Daoy (cell line): Measurements from ENCODE around the gene KNG1. TPM values are rescaled to one million over a fixed set of nuclear protein-coding genes. Genes with fewer than 3 reads are reported as not detected.
A peak's percentile ranks its signal among the peaks of the same experiment; 100 is the strongest.
"Not testable (repeated sequence)": the region's sequence is repeated elsewhere in the genome, so short reads cannot be mapped to it uniquely, and the experiment has no call there.

Experiments used
- DNase-seq: peaks from one replicate; pipeline ENCODE4 v3.0.0-alpha.2; 2015; ENCODE audit warnings: low read depth
- total RNA-seq: library from RNA; depleted of rRNA; stranded (reverse); fragments of >200 nt; shearing (Covaris generic); gene quantifications from 2 replicates; pipeline ENCODE4 v1.2.3, GENCODE V29; 2014; rRNA removed

Gene KNG1
- total RNA-seq, result not detected in 2 replicates

DNA sequence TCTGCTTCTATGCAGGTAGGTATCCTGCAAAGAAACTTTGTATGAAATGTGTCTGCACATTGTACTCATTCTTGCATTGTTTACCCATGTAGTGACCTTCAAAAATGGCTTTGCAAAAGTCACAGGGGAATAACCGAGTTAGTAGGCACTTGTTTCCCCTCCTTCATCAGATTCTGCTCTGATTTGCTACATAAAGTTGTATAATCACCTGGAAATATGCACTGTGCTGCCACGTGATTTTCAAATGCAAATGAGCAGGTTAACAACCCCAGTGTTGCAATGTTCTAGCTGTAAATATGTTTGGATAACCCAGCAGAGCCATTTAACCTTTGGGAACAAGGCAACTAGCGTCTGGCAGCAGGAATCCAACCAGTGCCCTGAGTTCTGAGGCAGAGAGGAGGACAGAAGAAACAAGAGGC is at the start of gene KNG1:
Gene KNG1, plus strand, starts transcription at position 321 of the 419 bp plus-strand sequence. CDS start 184 bp downstream, outside the sequence.
- DNase-seq, result no peak

GRCh38 chr3:186668426-186668825 is 48.7 kb upstream of the KNG1 start:
- no peak for DNase-seq

GRCh38 chr3:186669378-186670084 is 47.6 kb upstream of the KNG1 start:
- no peak for DNase-seq

GRCh38 chr3:186670155-186670554 is 47.0 kb upstream of the KNG1 start:
- DNase-seq, result no peak

GRCh38 chr3:186671051-186671450 is 46.1 kb upstream of the KNG1 start:
- no peak for DNase-seq

DNA sequence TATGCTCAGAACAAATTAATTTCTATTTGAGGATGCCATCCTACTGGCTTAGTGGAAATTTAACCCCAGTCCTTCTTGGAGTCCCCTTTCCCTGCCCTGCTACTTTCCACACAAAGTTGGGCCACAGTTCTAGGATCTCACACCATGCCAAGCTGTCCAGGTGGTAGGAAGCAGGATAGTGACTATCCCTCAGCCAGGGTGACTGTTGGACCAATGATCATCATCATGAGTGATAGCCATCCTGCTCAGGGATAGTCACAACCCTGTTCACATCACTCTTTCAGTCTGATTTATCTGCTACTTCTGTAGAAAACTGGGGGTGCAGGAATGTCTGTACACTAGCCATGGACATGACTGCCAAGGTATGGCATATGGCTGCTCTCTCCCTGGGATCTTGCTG is 38.6 kb upstream of the KNG1 start:
- DNase-seq, result no peak

DNA sequence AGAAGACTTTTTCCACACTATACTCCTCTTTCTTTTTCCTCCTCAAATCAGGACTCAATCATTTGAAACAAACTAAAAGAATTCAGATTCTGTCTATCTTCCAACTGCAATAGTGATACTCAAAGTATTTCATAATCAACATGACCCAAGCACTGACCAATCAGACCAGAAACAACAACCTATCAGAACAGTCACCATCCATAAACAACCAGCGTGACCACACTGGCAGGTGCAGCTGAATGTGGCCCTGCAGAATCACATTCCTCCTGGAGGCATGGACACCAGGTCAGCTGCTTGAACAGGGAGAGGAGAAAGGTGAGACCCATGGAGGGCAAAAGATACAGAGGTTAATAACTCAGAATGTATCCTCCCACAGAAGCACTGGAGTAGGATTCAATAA is 38.0 kb upstream of the KNG1 start:
- DNase-seq, result no peak

DNA sequence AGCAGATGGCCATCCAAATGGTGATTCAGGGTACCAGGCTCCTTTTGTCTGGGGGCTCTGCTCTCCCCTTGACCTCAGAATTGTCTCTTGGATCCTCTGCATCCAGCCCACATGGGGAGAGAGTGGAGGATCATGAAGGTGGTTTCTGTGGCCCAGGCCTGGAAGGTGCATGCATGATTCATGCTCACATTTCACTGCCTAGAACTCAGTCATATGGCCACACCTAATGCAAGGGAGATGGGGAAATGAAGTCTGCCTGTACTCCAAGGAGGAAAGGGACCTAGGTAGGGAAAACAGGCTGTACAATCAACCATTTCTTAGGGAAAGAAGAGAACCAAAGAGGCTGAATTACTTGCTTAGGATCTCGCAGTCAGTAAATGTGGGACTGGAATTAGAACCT is 36.3 kb upstream of the KNG1 start:
- DNase-seq, result no peak

DNA sequence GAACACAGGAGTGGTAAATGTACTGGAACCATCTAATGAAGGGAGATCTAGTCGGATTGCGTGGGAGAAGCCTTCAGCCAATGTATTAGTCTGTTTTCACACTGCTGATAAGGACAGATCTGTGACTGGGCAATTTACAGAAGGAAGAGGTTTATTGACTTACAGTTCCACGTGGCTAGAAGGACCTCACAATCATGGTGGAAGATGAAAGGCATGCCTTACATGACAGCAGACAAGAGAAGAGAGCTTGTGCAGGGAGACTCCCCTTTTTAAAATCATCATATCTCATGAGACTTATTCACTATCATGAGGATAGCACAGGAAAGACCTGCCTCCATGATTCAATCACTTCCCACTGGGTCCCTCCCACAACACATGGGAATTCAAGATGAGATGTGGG is 34.3 kb upstream of the KNG1 start:
- no peak for DNase-seq

- DNase-seq, result no peak
Observed at GRCh38 chr3:186683979-186684378, 33.2 kb upstream of the KNG1 start.

- DNase-seq, result not testable (repeated sequence)
Observed at GRCh38 chr3:186686475-186686874, 30.7 kb upstream of the KNG1 start.

- no peak for DNase-seq
Observed at GRCh38 chr3:186687120-186687651, 30.0 kb upstream of the KNG1 start.

DNA sequence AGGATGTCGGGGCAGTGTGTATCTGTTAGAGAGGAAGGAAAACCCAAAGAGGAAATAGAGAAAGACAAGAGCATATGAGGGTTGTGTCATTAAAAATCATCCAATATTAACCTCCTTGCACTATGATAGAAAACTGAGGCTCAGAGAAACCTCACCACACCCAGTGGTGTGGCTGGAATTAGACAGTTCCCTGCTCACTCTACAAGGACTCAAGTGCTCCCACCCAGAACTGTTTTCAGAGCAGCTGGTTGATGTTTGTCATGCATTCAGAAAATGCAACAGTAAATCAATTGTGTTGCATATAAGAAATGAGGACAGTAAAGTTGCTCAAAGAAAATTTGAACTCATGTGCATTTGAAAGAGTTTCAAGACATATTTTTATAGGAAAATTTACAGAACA is 26.9 kb upstream of the KNG1 start:
- DNase-seq, result not testable (repeated sequence)

GRCh38 chr3:186691676-186692075 is 25.5 kb upstream of the KNG1 start:
- no peak for DNase-seq

- DNase-seq, result no peak
Observed at GRCh38 chr3:186693843-186694242, 23.3 kb upstream of the KNG1 start.

- no peak for DNase-seq
Observed at GRCh38 chr3:186694288-186695032, 22.7 kb upstream of the KNG1 start.

DNA sequence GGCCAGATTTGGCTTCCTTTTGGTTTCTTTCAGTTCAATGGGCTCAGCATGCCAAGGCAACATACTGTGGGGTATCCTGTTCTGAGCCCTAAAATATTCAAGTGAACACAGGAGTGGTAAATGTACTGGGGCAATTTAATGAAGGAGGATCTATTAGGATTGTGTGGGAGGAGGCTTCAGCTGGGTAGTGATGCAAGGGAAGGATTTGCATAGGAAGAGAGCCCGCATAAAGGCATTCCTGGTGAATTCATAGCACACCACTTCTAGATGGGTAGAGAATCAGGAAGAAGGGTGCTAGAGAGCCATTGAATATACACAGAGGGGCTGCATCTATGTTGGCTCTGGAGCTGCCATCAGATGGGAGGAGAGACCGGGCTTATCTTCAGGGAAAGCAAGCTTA is 20.6 kb upstream of the KNG1 start:
- no peak for DNase-seq

DNA sequence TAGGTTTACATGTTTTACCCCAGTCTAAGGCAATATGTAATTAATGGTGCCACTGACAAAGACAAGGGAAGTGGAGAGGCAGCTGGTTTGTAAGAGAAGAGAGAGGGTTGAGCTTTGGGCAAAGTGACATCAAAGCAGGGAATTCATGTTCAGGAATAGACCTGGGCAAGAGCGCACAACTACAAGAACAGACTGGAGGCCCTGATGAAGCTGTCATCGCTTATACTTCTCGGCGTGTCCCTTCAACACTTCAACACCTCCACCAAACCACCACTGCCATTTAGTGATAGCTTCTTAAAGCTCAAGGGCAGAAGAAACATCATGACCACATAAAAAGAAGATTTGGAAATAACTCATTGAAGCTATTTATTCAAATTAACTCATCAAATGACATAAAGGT is 19.6 kb upstream of the KNG1 start:
- DNase-seq, result no peak

GRCh38 chr3:186700267-186700666 is 16.9 kb upstream of the KNG1 start:
- DNase-seq, result no peak

GRCh38 chr3:186702451-186702850 is 14.7 kb upstream of the KNG1 start:
- DNase-seq, result not testable (repeated sequence)

GRCh38 chr3:186705882-186706780 is 11.0 kb upstream of the KNG1 start:
- peak; percentile 12 for DNase-seq
